ENCODE measurements around the gene CLDN10. TPM values are rescaled to one million over a fixed set of nuclear protein-coding genes. Genes with fewer than 3 reads are reported as not detected.

CLDN10 gene
- total RNA-seq, 1 donor from 2014 or later, result 1.6 TPM

GRCh38 chr13:95573221-95573620 lies 20.7 kb downstream of the CLDN10 start:
- Histone ChIP-seq H3K36me3 (no peaks in the 10 kb centered on the region), H3K27me3 (ENCODE audit: low read depth) (no peaks in the 10 kb centered on the region), H3K4me1 (no peaks in the 10 kb centered on the region), H3K4me3 (no peak overlapping the region), H3K9me3 (no peaks in the 10 kb centered on the region), H3K27ac (no peak overlapping the region)
- ATAC-seq, result no peak
- intact Hi-C loops (cut with DNase I), result no loop called here
- TF ChIP-seq, protein P1, sequence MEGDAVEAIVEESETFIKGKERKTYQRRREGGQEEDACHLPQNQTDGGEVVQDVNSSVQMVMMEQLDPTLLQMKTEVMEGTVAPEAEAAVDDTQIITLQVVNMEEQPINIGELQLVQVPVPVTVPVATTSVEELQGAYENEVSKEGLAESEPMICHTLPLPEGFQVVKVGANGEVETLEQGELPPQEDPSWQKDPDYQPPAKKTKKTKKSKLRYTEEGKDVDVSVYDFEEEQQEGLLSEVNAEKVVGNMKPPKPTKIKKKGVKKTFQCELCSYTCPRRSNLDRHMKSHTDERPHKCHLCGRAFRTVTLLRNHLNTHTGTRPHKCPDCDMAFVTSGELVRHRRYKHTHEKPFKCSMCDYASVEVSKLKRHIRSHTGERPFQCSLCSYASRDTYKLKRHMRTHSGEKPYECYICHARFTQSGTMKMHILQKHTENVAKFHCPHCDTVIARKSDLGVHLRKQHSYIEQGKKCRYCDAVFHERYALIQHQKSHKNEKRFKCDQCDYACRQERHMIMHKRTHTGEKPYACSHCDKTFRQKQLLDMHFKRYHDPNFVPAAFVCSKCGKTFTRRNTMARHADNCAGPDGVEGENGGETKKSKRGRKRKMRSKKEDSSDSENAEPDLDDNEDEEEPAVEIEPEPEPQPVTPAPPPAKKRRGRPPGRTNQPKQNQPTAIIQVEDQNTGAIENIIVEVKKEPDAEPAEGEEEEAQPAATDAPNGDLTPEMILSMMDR (IDR thresholded peaks at IDR 0.05), result no peak
- no peak for DNase-seq

DNA sequence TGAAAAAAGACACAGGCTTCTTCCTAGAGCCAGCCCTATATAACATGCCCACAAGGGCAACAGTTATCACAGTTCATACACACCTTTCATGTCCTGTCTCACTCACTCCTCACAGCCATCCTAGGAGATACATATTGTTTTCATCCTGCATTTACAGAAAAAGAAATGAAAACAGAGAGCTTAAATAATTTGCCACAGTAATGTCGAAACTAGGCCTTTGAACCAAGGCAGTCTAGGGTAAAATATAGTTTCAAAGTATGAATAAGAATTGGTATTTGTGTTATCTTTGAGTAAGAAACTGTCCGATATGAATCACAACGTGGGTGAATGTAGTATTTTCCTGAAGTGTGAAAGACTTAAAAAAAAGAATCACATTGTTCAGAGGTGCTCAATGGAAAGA lies 26.8 kb downstream of the CLDN10 start:
- H3K36me3 ChIP-seq, result no peaks in the 10 kb centered on the region
- H3K27me3 ChIP-seq (ENCODE audit: low read depth), result no peaks in the 10 kb centered on the region
- H3K27ac ChIP-seq, result no peak overlapping the region
- DNase-seq (no peak), ATAC-seq (no peak)
- no peak overlapping the region for H3K4me3 ChIP-seq
- TF ChIP-seq, protein P1 (IDR thresholded peaks at IDR 0.05), result no peak
- H3K9me3 ChIP-seq, result no peaks in the 10 kb centered on the region
- intact Hi-C loops (cut with DNase I), result no loop called here
- H3K4me1 ChIP-seq, result no peaks in the 10 kb centered on the region

DNA sequence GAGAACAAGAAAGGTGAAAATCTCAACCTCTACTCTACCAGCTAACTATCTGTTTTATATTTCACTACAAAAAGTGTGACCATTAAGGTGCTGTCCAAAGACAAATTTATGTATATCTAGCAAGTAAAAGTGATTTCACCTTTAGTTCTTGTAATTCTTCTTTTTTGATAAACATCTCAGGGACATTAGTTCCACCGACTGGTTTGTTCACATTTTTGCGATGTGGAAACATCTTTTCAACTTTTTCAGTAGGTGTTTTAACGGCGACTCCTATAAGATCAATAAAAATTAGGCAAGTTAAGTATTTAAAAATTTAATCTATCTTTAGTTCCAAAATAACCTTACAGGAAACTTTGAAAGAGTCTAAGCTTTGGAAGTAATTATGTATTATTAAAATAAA lies 33.3 kb downstream of the CLDN10 start:
- TF ChIP-seq, protein P1 (IDR thresholded peaks at IDR 0.05), result no peak
- Histone ChIP-seq H3K9me3 (no peaks in the 10 kb centered on the region), H3K27me3 (ENCODE audit: low read depth) (no peaks in the 10 kb centered on the region), H3K4me1 (no peaks in the 10 kb centered on the region), H3K4me3 (no peak overlapping the region), H3K36me3 (peaks cover 14% of the 10 kb centered on the region), H3K27ac (no peak overlapping the region)
- ATAC-seq (no peak), DNase-seq (no peak)
- intact Hi-C loops (cut with DNase I), result no loop called here

- Histone ChIP-seq H3K27ac (no peak overlapping the region), H3K4me1 (no peaks in the 10 kb centered on the region), H3K36me3 (peaks cover 14% of the 10 kb centered on the region), H3K9me3 (no peaks in the 10 kb centered on the region), H3K4me3 (no peak overlapping the region), H3K27me3 (ENCODE audit: low read depth) (no peaks in the 10 kb centered on the region)
- no peak for DNase-seq
- ATAC-seq, result no peak
- TF ChIP-seq, protein P1 (IDR thresholded peaks at IDR 0.05), result no peak
- intact Hi-C loops (cut with DNase I), result no loop called here
These were observed 35.6 kb downstream of the CLDN10 start for GRCh38 chr13:95588134-95588533.

- no peak overlapping the region for H3K4me3 ChIP-seq
- H3K27me3 ChIP-seq (ENCODE audit: low read depth), result no peaks in the 10 kb centered on the region
- intact Hi-C loops (cut with DNase I), result no loop called here
- no peak for ATAC-seq
- H3K27ac ChIP-seq, result no peak overlapping the region
- no peak for DNase-seq
- H3K36me3 ChIP-seq, result peaks cover 14% of the 10 kb centered on the region
- H3K4me1 ChIP-seq, result no peaks in the 10 kb centered on the region
- no peaks in the 10 kb centered on the region for H3K9me3 ChIP-seq
- TF ChIP-seq, protein P1 (IDR thresholded peaks at IDR 0.05), result no peak
These were observed 36.2 kb downstream of the CLDN10 start for GRCh38 chr13:95588721-95589120.

GRCh38 chr13:95593462-95593861 lies 40.9 kb downstream of the CLDN10 start:
- intact Hi-C loops (cut with DNase I), result no loop called here
- no peak overlapping the region for H3K27ac ChIP-seq
- TF ChIP-seq, protein P1 (IDR thresholded peaks at IDR 0.05), result no peak
- H3K27me3 ChIP-seq (ENCODE audit: low read depth), result no peaks in the 10 kb centered on the region
- DNase-seq (no peak), ATAC-seq (no peak)
- H3K4me1 ChIP-seq, result no peaks in the 10 kb centered on the region
- peaks cover 4% of the 10 kb centered on the region for H3K36me3 ChIP-seq
- no peaks in the 10 kb centered on the region for H3K9me3 ChIP-seq
- H3K4me3 ChIP-seq, result no peak overlapping the region

All from lower lobe of right lung (tissue), 2 donors.